Hepatocyte (in vitro differentiated cells): ENCODE results near the gene SH3PXD2B.
"Not testable (repeated sequence)": the region's sequence is repeated elsewhere in the genome, so short reads cannot be mapped to it uniquely, and the experiment has no call there.

ENCODE experiments used
- CTCF ChIP-seq: fragments of 200-600 bp; sonication (generic); IDR thresholded peaks from 2 replicates; pipeline ENCODE4 v1.5.1; 2016; ENCODE audit warnings: antibody characterized with exemption, mild to moderate bottlenecking; ENCODE audit not compliant: poor library complexity
- EZH2 ChIP-seq: fragments of 200-600 bp; sonication (generic); IDR thresholded peaks from 2 replicates; pipeline ENCODE4 v1.6.1; 2016; ENCODE audit warnings: antibody characterized with exemption, mild to moderate bottlenecking, borderline replicate concordance
- EZH2phosphoT487 ChIP-seq: fragments of 200-600 bp; sonication (generic); IDR thresholded peaks from one replicate; pipeline ENCODE4 v1.6.1; 2018; ENCODE audit warnings: antibody characterized with exemption, mild to moderate bottlenecking, low read depth, moderate library complexity; ENCODE audit not compliant: unreplicated experiment, severe bottlenecking

DNA sequence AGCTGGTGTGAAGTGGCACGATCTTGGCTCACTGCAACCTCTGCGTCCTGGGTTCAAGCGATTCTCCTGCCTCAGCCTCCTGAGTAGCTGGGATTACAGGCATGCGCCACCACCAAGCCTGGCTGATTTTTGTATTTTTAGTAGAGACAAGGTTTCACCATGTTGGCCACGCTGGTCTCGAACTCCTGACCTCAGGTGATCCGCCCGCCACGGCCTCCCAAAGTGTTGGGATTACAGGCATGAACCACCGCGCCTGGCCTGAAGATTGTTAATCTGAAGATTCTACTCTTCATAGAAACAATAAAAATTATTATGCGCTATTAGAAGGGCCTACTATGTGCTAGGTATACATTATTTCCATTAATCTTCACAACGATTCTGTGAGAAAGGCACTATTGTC lies 127.4 kb downstream of the SH3PXD2B start:
- TF ChIP-seq CTCF, EZH2, EZH2phosphoT487: not testable (repeated sequence)
